Fibroblast of villous mesenchyme (primary cell): ENCODE results near the gene NFE2L2. TPM values are rescaled to one million over a fixed set of nuclear protein-coding genes. Genes with fewer than 3 reads are reported as not detected.
A peak's percentile ranks its signal among the peaks of the same experiment; 100 is the strongest.

Experiments used
- DNase-seq: peaks from one replicate; pipeline ENCODE4 v3.0.0-alpha.2; 2010; ENCODE audit warnings: low read depth
- H3K4me3 ChIP-seq: 2 replicates; pipeline ENCODE4 v1.5.1; 2011; ENCODE audit warnings: low read depth, mild to moderate bottlenecking, low read length
- CTCF ChIP-seq: IDR thresholded peaks from 2 replicates; pipeline ENCODE4 v1.5.1; 2012; ENCODE audit warnings: low read depth, mild to moderate bottlenecking, low read length; ENCODE audit not compliant: insufficient read depth
- total RNA-seq: library from RNA; depleted of rRNA; stranded (reverse); fragments of >200 nt; gene quantifications from 2 replicates; pipeline ENCODE4 v1.2.3, GENCODE V29; 2012

NFE2L2 gene
- total RNA-seq, 1 donor = 78.6 TPM

- DNase-seq = peak; percentile 45
- TF ChIP-seq CTCF = no peak
- H3K4me3 ChIP-seq = no peak overlapping the region
These were observed 21.6 kb upstream of the NFE2L2 start for GRCh38 chr2:177285892-177286715.

GRCh38 chr2:177284531-177284930, 20.0 kb upstream of the NFE2L2 start:
- no peak for DNase-seq
- H3K4me3 ChIP-seq = no peak overlapping the region
- TF ChIP-seq CTCF = no peak

- no peak overlapping the region for H3K4me3 ChIP-seq
- no peak for TF ChIP-seq CTCF
- DNase-seq = no peak
These were observed 19.4 kb upstream of the NFE2L2 start for GRCh38 chr2:177283906-177284305.

- no peak for DNase-seq
- no peak for TF ChIP-seq CTCF
- H3K4me3 ChIP-seq = no peak overlapping the region
These were observed 18.5 kb upstream of the NFE2L2 start for GRCh38 chr2:177282787-177283572.

- TF ChIP-seq CTCF = no peak
- peak; percentile 38 for DNase-seq
- H3K4me3 ChIP-seq = no peak overlapping the region
These were observed 17.7 kb upstream of the NFE2L2 start for GRCh38 chr2:177282181-177282641.

GRCh38 chr2:177281400-177282180, 17.1 kb upstream of the NFE2L2 start:
- no peak overlapping the region for H3K4me3 ChIP-seq
- TF ChIP-seq CTCF = no peak
- no peak for DNase-seq
